Measurements from ENCODE around the gene HS1BP3. TPM values are rescaled to one million over a fixed set of nuclear protein-coding genes. Genes with fewer than 3 reads are reported as not detected.

Gene HS1BP3
- total and polyA plus RNA-seq, 8 donors, result 12.5 to 39.7 (median 13.4) TPM

- ATAC-seq (no peak), DNase-seq (peak in 2 of 4 donors; percentile 28 to 61)
- Histone ChIP-seq H3K36me3 (no peaks in the 10 kb centered on the region), H3K4me3 (no peak overlapping the region), H3K27ac (no peak overlapping the region), H3K27me3 (no peaks in the 10 kb centered on the region), H3K4me1 (peaks cover 14 to 50% of the 10 kb centered on the region in 2 donors), H3K9me3 (peaks cover 0 to 4% of the 10 kb centered on the region in 2 donors)
- intact Hi-C loops (cut with DNase I), result no loop called here
- TF ChIP-seq CTCF (IDR thresholded peaks at IDR 0.05), result no peak
Measured at GRCh38 chr2:20608666-20609348, 42.1 kb downstream of the HS1BP3 start.

GRCh38 chr2:20607446-20607845, 43.5 kb downstream of the HS1BP3 start:
- ATAC-seq (no peak), DNase-seq (peak in 1 of 4 donors; percentile 1)
- Histone ChIP-seq H3K27ac (no peak overlapping the region), H3K4me1 (peaks cover 11 to 37% of the 10 kb centered on the region in 2 donors), H3K4me3 (no peak overlapping the region), H3K36me3 (no peaks in the 10 kb centered on the region), H3K27me3 (no peaks in the 10 kb centered on the region), H3K9me3 (peaks cover 0 to 4% of the 10 kb centered on the region in 2 donors)
- no peak for TF ChIP-seq CTCF (IDR thresholded peaks at IDR 0.05)
- intact Hi-C loops (cut with DNase I), result no loop called here

- H3K27me3 ChIP-seq, result no peaks in the 10 kb centered on the region
- intact Hi-C loops (cut with DNase I), result no loop called here
- no peak overlapping the region for H3K27ac ChIP-seq
- no peak for TF ChIP-seq CTCF (IDR thresholded peaks at IDR 0.05)
- no peaks in the 10 kb centered on the region for H3K36me3 ChIP-seq
- H3K4me3 ChIP-seq, result no peak overlapping the region
- H3K9me3 ChIP-seq, result peaks cover 0 to 4% of the 10 kb centered on the region in 2 donors
- H3K4me1 ChIP-seq, result peaks cover 0 to 24% of the 10 kb centered on the region in 2 donors
- DNase-seq (peak in 1 of 4 donors; percentile 1), ATAC-seq (no peak)
Measured at GRCh38 chr2:20606198-20606597, 44.7 kb downstream of the HS1BP3 start.

GRCh38 chr2:20604951-20605381, 45.9 kb downstream of the HS1BP3 start:
- ATAC-seq (no peak), DNase-seq (peak in 2 of 4 donors; percentile 19 to 72)
- no peaks in the 10 kb centered on the region for H3K36me3 ChIP-seq

More at GRCh38 chr2:20604951-20605381, 45.9 kb downstream of the HS1BP3 start:
- no peak overlapping the region for H3K4me3 ChIP-seq
- no peak for TF ChIP-seq CTCF (IDR thresholded peaks at IDR 0.05)
- intact Hi-C loops (cut with DNase I), result no loop called here
- H3K27me3 ChIP-seq, result no peaks in the 10 kb centered on the region
- H3K27ac ChIP-seq, result peak overlapping the region in 1 of 2 donors; percentile 15
- peaks cover 0 to 4% of the 10 kb centered on the region in 2 donors for H3K9me3 ChIP-seq
- peaks cover 0 to 24% of the 10 kb centered on the region in 2 donors for H3K4me1 ChIP-seq

Data from left lung (tissue), 10 donors.